CD4-positive, alpha-beta T cell treated with Interleukin-12 subunit alpha and Interleukin-12 subunit beta, for 1 hour (primary cell): ENCODE data around the gene GLRA1.
A peak's percentile ranks its signal among the peaks of the same experiment; 100 is the strongest.

Experiments
- DNase-seq: peaks from one replicate; pipeline ENCODE4 v3.0.0-alpha.2; 2020

Gene GLRA1

GRCh38 chr5:151924564-151925301 lies at the start of gene GLRA1:
TSS of gene GLRA1 (minus strand) at chr5:151924851. CDS start at chr5:151924549, 302 bp downstream.
- DNase-seq, result peak; percentile 51

- DNase-seq, result no peak
Measured at GRCh38 chr5:151970885-151971284, 46.2 kb upstream of the GLRA1 start.

GRCh38 chr5:151967865-151968264 lies 43.2 kb upstream of the GLRA1 start:
- DNase-seq, result no peak

- DNase-seq, result no peak
Measured at GRCh38 chr5:151966046-151966445, 41.4 kb upstream of the GLRA1 start.

- DNase-seq, result no peak
Measured at GRCh38 chr5:151964471-151964870, 39.8 kb upstream of the GLRA1 start.

- DNase-seq, result no peak
Measured at GRCh38 chr5:151961557-151961956, 36.9 kb upstream of the GLRA1 start.

GRCh38 chr5:151958111-151958510 lies 33.5 kb upstream of the GLRA1 start:
- no peak for DNase-seq

GRCh38 chr5:151956725-151957124 lies 32.1 kb upstream of the GLRA1 start:
- DNase-seq, result no peak

GRCh38 chr5:151954255-151954654 lies 29.6 kb upstream of the GLRA1 start:
- no peak for DNase-seq

- DNase-seq, result no peak
Measured at GRCh38 chr5:151953833-151954232, 29.2 kb upstream of the GLRA1 start.

GRCh38 chr5:151952238-151952637 lies 27.6 kb upstream of the GLRA1 start:
- DNase-seq, result no peak

GRCh38 chr5:151950706-151951105 lies 26.1 kb upstream of the GLRA1 start:
- no peak for DNase-seq

GRCh38 chr5:151949701-151950308 lies 25.2 kb upstream of the GLRA1 start:
- no peak for DNase-seq

GRCh38 chr5:151949113-151949512 lies 24.5 kb upstream of the GLRA1 start:
- DNase-seq, result no peak

- no peak for DNase-seq
Measured at GRCh38 chr5:151947931-151948608, 23.4 kb upstream of the GLRA1 start.

- DNase-seq, result no peak
Measured at GRCh38 chr5:151937851-151938250, 13.2 kb upstream of the GLRA1 start.

- no peak for DNase-seq
Measured at GRCh38 chr5:151935135-151935695, 10.6 kb upstream of the GLRA1 start.

- no peak for DNase-seq
Measured at GRCh38 chr5:151931260-151931659, 6.6 kb upstream of the GLRA1 start.

GRCh38 chr5:151926188-151926587 lies 1.5 kb upstream of the GLRA1 start:
- DNase-seq, result no peak

GRCh38 chr5:151925340-151925739 lies 689 bp upstream of the GLRA1 start:
- DNase-seq, result no peak

- no peak for DNase-seq
Measured at GRCh38 chr5:151923866-151924476, 680 bp downstream of the GLRA1 start.

GRCh38 chr5:151921916-151922315 lies 2.7 kb downstream of the GLRA1 start:
- DNase-seq, result no peak

- no peak for DNase-seq
Measured at GRCh38 chr5:151917904-151918303, 6.7 kb downstream of the GLRA1 start.
